ENCODE measurements around the gene PCSK4.

The PCSK4 gene

GRCh38 chr19:1474011-1474764 is 16.0 kb downstream of the PCSK4 start:
- no peak for TF ChIP-seq CTCF (IDR thresholded peaks at IDR 0.05; ENCODE audit: borderline replicate concordance, insufficient read depth, low read depth, low read length)
- no peak overlapping the region for H3K4me3 ChIP-seq (ENCODE audit: low read depth, low read length)

GRCh38 chr19:1473085-1473851 is 16.9 kb downstream of the PCSK4 start:
- no peak overlapping the region for H3K4me3 ChIP-seq (ENCODE audit: low read depth, low read length)
- no peak for TF ChIP-seq CTCF (IDR thresholded peaks at IDR 0.05; ENCODE audit: borderline replicate concordance, insufficient read depth, low read depth, low read length)

- H3K4me3 ChIP-seq (ENCODE audit: low read depth, low read length), result no peak overlapping the region
- no peak for TF ChIP-seq CTCF (IDR thresholded peaks at IDR 0.05; ENCODE audit: borderline replicate concordance, insufficient read depth, low read depth, low read length)
These were observed 17.7 kb downstream of the PCSK4 start for GRCh38 chr19:1472231-1473084.

GRCh38 chr19:1471515-1472160 is 18.5 kb downstream of the PCSK4 start:
- H3K4me3 ChIP-seq (ENCODE audit: low read depth, low read length), result no peak overlapping the region
- no peak for TF ChIP-seq CTCF (IDR thresholded peaks at IDR 0.05; ENCODE audit: borderline replicate concordance, insufficient read depth, low read depth, low read length)

- peak overlapping the region; percentile 10 for H3K4me3 ChIP-seq (ENCODE audit: low read depth, low read length)
- no peak for TF ChIP-seq CTCF (IDR thresholded peaks at IDR 0.05; ENCODE audit: borderline replicate concordance, insufficient read depth, low read depth, low read length)
These were observed 19.1 kb downstream of the PCSK4 start for GRCh38 chr19:1471010-1471514.

- peak overlapping the region; percentile 10 for H3K4me3 ChIP-seq (ENCODE audit: low read depth, low read length)
- TF ChIP-seq CTCF (IDR thresholded peaks at IDR 0.05; ENCODE audit: borderline replicate concordance, insufficient read depth, low read depth, low read length), result no peak
These were observed 19.7 kb downstream of the PCSK4 start for GRCh38 chr19:1470305-1471009.

All from GM12875 (cell line).